Liver (tissue), 9 donors: ENCODE results near the gene NRIP2. TPM values are rescaled to one million over a fixed set of nuclear protein-coding genes. Genes with fewer than 3 reads are reported as not detected.

Experiments used
- DNase-seq: peaks from one replicate; pipeline ENCODE4 v3.0.0-alpha.2; 2017; ENCODE audit warnings: low spot score
- H3K27ac ChIP-seq, 2 donors: one replicate each; pipeline ENCODE4 v1.7.0; 2013; ENCODE audit warnings: inconsistent platforms in 2 of 2, low read length in 2 of 2, control low read depth in 1 of 2, low read depth in 1 of 2, mild to moderate bottlenecking in 1 of 2
- H3K27me3 ChIP-seq, 4 donors: one replicate each; pipeline versions ENCODE4 v1.6.1 to v1.7.0; 2013; ENCODE audit warnings: low read length in 3 of 4, inconsistent platforms in 1 of 4, mild to moderate bottlenecking in 1 of 4, moderate library complexity in 1 of 4; ENCODE audit not compliant: control insufficient read depth in 4 of 4, insufficient read depth in 4 of 4
- H3K36me3 ChIP-seq, 4 donors: one replicate each; pipeline versions ENCODE4 v1.6.1 to v1.7.0; 2013; ENCODE audit warnings: low read length in 3 of 4, mild to moderate bottlenecking in 3 of 4, low read depth in 1 of 4, moderate library complexity in 1 of 4; ENCODE audit not compliant: control insufficient read depth in 4 of 4, insufficient read depth in 3 of 4
- H3K4me1 ChIP-seq, 4 donors: one replicate each; pipeline versions ENCODE4 v1.6.1 to v1.7.0; 2013; ENCODE audit warnings: low read length in 3 of 4, mild to moderate bottlenecking in 3 of 4, moderate library complexity in 1 of 4; ENCODE audit not compliant: control insufficient read depth in 4 of 4, insufficient read depth in 4 of 4
- H3K4me3 ChIP-seq, 3 donors: one replicate each; pipeline versions ENCODE4 v1.6.1 to v1.7.0; 2013; ENCODE audit warnings: low read length in 3 of 3, control low read depth in 1 of 3, low read depth in 1 of 3, mild to moderate bottlenecking in 1 of 3
- H3K9ac ChIP-seq, 2 donors: one replicate each; pipeline ENCODE4 v1.7.0; 2013; ENCODE audit warnings: low read length in 2 of 2, mild to moderate bottlenecking in 2 of 2, moderate library complexity in 2 of 2, control low read depth in 1 of 2, low read depth in 1 of 2
- H3K9me3 ChIP-seq, 4 donors: one replicate each; pipeline versions ENCODE4 v1.6.1 to v1.7.0; 2013; ENCODE audit warnings: low read length in 3 of 4; ENCODE audit not compliant: control insufficient read depth in 4 of 4
- CTCF ChIP-seq: fragments of 150-350 bp; IDR thresholded peaks from 2 replicates; pipeline ENCODE4 v1.5.1; 2017; ENCODE audit warnings: improper control_type of control experiment, low read depth, low read length; ENCODE audit not compliant: missing input control
- EGR1 ChIP-seq, 2 donors: IDR thresholded peaks; 2 replicates each; pipeline ENCODE4 v1.6.1; 2016 to 2018; ENCODE audit warnings: antibody characterized with exemption in 2 of 2, low read depth in 2 of 2
- FOXA1 ChIP-seq: IDR thresholded peaks from 2 replicates; pipeline ENCODE4 v1.6.1; 2016; ENCODE audit warnings: antibody characterized with exemption
- GABPA ChIP-seq, 2 donors: IDR thresholded peaks in 1 of 2; conservative IDR thresholded peaks in 1 of 2; 2 replicates each; pipeline ENCODE4 v1.6.1; 2016; ENCODE audit warnings: antibody characterized with exemption in 2 of 2, mild to moderate bottlenecking in 1 of 2, moderate library complexity in 1 of 2
- HNF4A ChIP-seq, 2 donors: conservative IDR thresholded peaks; 2 replicates each; pipeline ENCODE4 v1.6.1; 2016; ENCODE audit warnings: antibody characterized with exemption in 2 of 2, mild to moderate bottlenecking in 2 of 2
- JUND ChIP-seq, 2 donors: IDR thresholded peaks; 2 replicates each; pipeline ENCODE4 v1.6.1; 2016; ENCODE audit warnings: antibody characterized with exemption in 2 of 2
- NR2F2 ChIP-seq: IDR thresholded peaks from 2 replicates; pipeline ENCODE4 v1.6.1; 2016; ENCODE audit warnings: antibody characterized with exemption
- RAD21 ChIP-seq, 2 donors: IDR thresholded peaks; 2 replicates each; pipeline ENCODE4 v1.6.1; 2016; ENCODE audit warnings: antibody characterized with exemption in 2 of 2, mild to moderate bottlenecking in 2 of 2
- SP1 ChIP-seq: IDR thresholded peaks from 2 replicates; pipeline ENCODE4 v1.6.1; 2018; ENCODE audit warnings: antibody characterized with exemption, mild to moderate bottlenecking
- TAF1 ChIP-seq: conservative IDR thresholded peaks from 2 replicates; pipeline ENCODE4 v1.6.1; 2016; ENCODE audit warnings: antibody characterized with exemption, mild to moderate bottlenecking
- YY1 ChIP-seq: IDR thresholded peaks from 2 replicates; pipeline ENCODE4 v1.6.1; 2016; ENCODE audit warnings: antibody characterized with exemption, mild to moderate bottlenecking
- WGBS: extraction: QIAGEN DNeasy Blood & Tissue Kit; methylation state at CpG from one replicate; pipeline ENCODE4 v1.1.7; 2013; 5-methylcytosine and 5-hydroxymethylcytosine counted together
- polyA plus RNA-seq, 2 donors: library from polyadenylated mRNA; stranded (reverse) in 1 of 2; unstranded in 1 of 2; fragments of 200-250 nt in 1 of 2; fragments of >200 nt in 1 of 2; fragmentation: Nextera tagmentation in 1 of 2; extraction: Ambion mirVana in 1 of 2; gene quantifications; one replicate each; pipeline versions ENCODE4 v1.2.1 to v1.2.3, GENCODE V29; 2013 to 2015
- total RNA-seq, 2 donors: library from RNA; depleted of rRNA; stranded (reverse); fragments of >200 nt; gene quantifications; one replicate each; pipeline ENCODE4 v1.2.3, GENCODE V29; 2014
- TF ChIP-seq, protein P1 (sequence below): IDR thresholded peaks from 2 replicates; pipeline ENCODE4 v1.6.1; 2016; ENCODE audit warnings: antibody characterized with exemption, mild to moderate bottlenecking
- TF ChIP-seq, protein P2 (sequence below): IDR thresholded peaks from 2 replicates; pipeline ENCODE4 v1.6.1; 2016; ENCODE audit warnings: antibody characterized with exemption
- donor health status: healthy.
- donor health status: healthy.
- donor health status: healthy.
- donor health status: healthy.
- donor health status: healthy.

NRIP2 gene
- total and polyA plus RNA-seq, 4 donors, result 0.19 to 0.46 (median 0.23) TPM

DNA sequence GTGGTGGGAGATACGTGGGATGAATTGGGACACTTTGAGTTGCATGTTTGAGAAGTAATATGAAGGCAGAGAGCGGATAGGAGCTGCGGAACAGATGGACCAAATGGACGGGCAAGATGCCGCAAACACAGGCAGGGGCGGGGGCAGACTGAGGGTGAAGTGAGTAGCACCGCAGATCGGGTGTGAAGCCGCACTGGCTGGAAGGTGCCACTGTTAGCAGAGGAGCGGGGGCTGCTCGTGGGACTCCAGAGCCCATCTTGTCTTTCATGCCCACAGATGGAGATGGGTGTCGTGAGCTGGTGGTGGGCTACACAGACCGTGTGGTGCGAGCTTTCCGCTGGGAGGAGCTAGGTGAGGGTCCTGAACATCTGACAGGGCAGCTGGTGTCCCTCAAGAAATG is 15.0 kb downstream of the NRIP2 start:
- peaks cover 2 to 64% (median 49%) of the 10 kb centered on the region in 4 donors for H3K36me3 ChIP-seq
- no peak for TF ChIP-seq FOXA1
- no peaks in the 10 kb centered on the region for H3K27me3 ChIP-seq
- H3K4me3 ChIP-seq, result no peak overlapping the region
- WGBS, result 98% methylated on average over 15 of the region's 15 CpGs
- H3K27ac ChIP-seq, result no peak overlapping the region
- H3K9me3 ChIP-seq, result no peaks in the 10 kb centered on the region
- H3K9ac ChIP-seq, result no peak overlapping the region
- DNase-seq, result no peak
- H3K4me1 ChIP-seq, result no peaks in the 10 kb centered on the region

DNA sequence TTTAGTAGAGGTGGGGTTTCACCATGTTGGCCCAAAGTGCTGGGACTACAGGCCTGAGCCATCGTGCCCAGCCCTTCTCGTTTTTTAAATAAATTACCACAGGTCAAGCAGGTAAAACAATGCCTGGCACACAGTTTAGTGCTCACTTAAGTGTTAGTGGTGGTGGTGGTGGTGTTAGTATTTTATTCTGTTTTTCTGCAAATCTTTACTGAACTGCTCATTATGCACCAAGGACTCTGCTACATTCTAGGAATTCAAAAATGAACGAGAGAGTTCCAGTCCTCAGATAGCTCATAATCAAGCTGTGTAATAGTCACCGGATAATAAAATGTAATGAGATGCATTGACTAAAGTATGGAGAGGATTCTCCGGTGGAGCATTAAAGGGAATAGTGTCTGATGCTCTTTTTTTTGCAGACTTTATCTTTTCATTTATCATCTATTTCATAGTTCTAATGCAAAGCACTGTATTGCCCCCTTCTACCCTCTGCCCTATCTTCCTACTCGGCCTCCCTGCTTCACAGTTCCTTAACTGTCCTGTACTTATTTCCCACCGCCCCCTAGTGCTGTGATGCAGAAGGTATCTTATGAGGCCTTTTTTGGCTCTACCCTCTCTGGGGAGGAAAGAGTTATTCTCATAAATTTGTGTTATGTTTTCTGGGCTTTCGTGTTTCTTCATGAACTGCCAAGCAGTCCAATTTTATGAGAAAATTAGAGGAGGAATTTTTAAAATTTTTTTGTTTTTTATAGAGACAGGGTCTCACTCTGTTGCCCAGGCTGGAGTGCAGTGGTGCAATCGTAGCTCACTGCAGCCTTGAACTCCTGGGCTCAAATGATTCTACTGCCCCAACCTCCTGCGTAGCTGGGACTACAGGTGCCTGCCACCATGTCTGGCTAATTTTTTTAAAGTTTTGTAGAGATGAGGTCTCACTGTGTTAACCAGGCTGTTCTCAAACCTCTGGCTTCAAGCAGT is 21.3 kb downstream of the NRIP2 start:
- peak; percentile 73 to 79 for TF ChIP-seq RAD21 (IDR thresholded peaks at IDR 0.05)
- no peak for TF ChIP-seq YY1
- peak in 1 of 2 donors; percentile 25 for TF ChIP-seq HNF4A (conservative IDR thresholded peaks at IDR 0.05)
- peak; percentile 58 for TF ChIP-seq CTCF
- WGBS, result 9% methylated on average over 10 of the region's 10 CpGs
- peaks cover 0 to 20% (median 15%) of the 10 kb centered on the region in 4 donors for H3K4me1 ChIP-seq
- H3K36me3 ChIP-seq, result peaks cover 0 to 12% (median 9%) of the 10 kb centered on the region in 4 donors
- H3K27me3 ChIP-seq, result no peaks in the 10 kb centered on the region
- H3K27ac ChIP-seq, result peak overlapping the region; percentile 97 to 99
- no peaks in the 10 kb centered on the region for H3K9me3 ChIP-seq
- H3K9ac ChIP-seq, result peak overlapping the region; percentile 75 to 90
- H3K4me3 ChIP-seq, result peak overlapping the region; percentile 61 to 91 (median 89)
- peak; percentile 46 for DNase-seq

DNA sequence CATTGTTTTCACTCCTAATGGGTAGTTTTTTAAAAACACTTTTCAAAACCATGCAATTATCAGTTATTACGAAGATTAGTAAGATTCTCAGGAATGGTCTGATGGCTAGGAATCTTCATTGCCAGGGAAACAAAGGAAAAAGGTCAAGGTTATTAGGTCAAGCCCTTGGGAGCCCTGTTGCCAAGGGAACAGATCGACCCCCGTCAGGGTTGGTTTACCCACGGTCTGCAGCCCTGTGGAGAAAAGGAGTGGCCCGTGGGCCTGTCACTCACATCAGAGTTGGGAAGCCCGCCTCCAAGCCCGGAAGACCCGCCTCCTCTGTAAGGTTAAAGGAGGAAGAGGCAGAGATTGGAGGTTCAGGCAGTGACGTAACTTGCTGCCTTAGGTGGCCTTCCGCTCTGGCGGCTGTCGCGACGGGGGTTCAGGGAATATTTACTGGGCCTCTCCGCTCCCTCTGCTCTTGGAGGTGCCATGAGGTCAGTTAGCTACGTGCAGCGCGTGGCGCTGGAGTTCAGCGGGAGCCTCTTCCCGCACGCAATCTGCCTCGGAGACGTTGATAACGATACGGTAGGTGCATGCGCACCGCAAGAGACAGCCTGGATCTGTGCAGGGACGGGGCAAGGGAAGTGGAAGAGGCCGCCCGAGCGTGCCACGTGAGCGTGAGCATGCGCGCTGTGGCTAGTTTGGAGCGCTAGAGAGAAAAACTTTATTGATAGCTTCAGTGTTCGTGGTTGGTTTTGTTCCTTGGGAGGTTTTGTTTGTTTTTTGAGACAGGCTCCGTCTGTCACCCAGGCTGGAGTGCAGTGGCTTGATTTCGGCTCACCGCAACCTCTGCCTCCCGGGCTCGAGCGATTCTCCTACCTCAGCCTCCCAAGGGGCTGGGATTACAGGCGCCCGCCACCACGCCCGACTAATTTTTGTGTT is 22.3 kb downstream of the NRIP2 start, which contains the start of gene ITFG2:
Gene ITFG2, plus strand, starts transcription at position 379 of the 924 bp plus-strand sequence. Its CDS starts 93 bp downstream, at position 472.
- Histone ChIP-seq H3K4me1 (peaks cover 0 to 20% (median 15%) of the 10 kb centered on the region in 4 donors), H3K9ac (peak within 1 kb of the TSS; percentile 90 to 95), H3K36me3 (peaks cover 0 to 4% (median under 1%) of the 10 kb centered on the region in 4 donors), H3K27me3 (no peaks in the 10 kb centered on the region), H3K27ac (peak within 1 kb of the TSS; percentile 97 to 99), H3K9me3 (no peaks in the 10 kb centered on the region), H3K4me3 (peak within 1 kb of the TSS; percentile 61 to 91 (median 89))
- DNase-seq, result peak; percentile 95
- under 1% methylated on average over 48 of the region's 48 CpGs for WGBS
- TF ChIP-seq RAD21 (IDR thresholded peaks at IDR 0.05) (peak in 1 of 2 donors; percentile 49), NR2F2 (peak; percentile 100), GABPA (IDR thresholded peaks at IDR 0.05 in 1 of 2, conservative IDR thresholded peaks at IDR 0.05 in 1 of 2) (peak; percentile 84 to 95), CTCF (peak; percentile 16), TAF1 (peak; percentile 86), SP1 (peak; percentile 80), JUND (IDR thresholded peaks at IDR 0.05) (peak; percentile 62 to 68), HNF4A (conservative IDR thresholded peaks at IDR 0.05) (peak; percentile 20 to 45), FOXA1 (peak; percentile 61), EGR1 (IDR thresholded peaks at IDR 0.05; ENCODE audit: low read depth in 2 of 2) (peak in 1 of 2 donors; percentile 60)
- TF ChIP-seq, protein P1, sequence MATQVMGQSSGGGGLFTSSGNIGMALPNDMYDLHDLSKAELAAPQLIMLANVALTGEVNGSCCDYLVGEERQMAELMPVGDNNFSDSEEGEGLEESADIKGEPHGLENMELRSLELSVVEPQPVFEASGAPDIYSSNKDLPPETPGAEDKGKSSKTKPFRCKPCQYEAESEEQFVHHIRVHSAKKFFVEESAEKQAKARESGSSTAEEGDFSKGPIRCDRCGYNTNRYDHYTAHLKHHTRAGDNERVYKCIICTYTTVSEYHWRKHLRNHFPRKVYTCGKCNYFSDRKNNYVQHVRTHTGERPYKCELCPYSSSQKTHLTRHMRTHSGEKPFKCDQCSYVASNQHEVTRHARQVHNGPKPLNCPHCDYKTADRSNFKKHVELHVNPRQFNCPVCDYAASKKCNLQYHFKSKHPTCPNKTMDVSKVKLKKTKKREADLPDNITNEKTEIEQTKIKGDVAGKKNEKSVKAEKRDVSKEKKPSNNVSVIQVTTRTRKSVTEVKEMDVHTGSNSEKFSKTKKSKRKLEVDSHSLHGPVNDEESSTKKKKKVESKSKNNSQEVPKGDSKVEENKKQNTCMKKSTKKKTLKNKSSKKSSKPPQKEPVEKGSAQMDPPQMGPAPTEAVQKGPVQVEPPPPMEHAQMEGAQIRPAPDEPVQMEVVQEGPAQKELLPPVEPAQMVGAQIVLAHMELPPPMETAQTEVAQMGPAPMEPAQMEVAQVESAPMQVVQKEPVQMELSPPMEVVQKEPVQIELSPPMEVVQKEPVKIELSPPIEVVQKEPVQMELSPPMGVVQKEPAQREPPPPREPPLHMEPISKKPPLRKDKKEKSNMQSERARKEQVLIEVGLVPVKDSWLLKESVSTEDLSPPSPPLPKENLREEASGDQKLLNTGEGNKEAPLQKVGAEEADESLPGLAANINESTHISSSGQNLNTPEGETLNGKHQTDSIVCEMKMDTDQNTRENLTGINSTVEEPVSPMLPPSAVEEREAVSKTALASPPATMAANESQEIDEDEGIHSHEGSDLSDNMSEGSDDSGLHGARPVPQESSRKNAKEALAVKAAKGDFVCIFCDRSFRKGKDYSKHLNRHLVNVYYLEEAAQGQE, result peak; percentile 94
- TF ChIP-seq, protein P2, sequence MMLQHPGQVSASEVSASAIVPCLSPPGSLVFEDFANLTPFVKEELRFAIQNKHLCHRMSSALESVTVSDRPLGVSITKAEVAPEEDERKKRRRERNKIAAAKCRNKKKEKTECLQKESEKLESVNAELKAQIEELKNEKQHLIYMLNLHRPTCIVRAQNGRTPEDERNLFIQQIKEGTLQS, result peak; percentile 79
